HK-2 (cell line): Measurements from ENCODE around the gene RUFY1.

ENCODE experiments used
- DNase-seq: peaks from one replicate; pipeline ENCODE4 v3.0.0-alpha.2; 2018; ENCODE audit not compliant: unreplicated experiment

The RUFY1 gene

DNA sequence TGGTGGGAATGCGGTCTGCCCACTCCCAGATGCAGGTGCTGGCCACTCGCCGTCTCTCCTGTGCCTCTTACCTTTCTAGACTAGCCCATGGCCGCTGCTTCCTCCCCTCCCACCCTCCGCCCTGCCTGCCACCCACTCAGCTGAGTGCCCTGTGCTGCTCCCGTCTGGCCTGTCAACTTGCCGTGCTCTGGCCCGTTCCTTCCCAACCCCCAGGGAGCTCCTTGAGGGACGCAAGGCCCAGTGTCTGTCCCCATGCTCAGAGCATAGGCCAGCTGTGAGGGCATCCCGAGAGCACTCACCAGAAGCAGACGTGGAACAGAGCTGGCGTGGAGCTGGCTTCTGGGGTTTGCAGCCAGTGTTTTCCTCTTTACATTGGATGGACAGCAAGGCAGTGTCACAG, 53.0 kb downstream of the RUFY1 start:
- no peak for DNase-seq

DNA sequence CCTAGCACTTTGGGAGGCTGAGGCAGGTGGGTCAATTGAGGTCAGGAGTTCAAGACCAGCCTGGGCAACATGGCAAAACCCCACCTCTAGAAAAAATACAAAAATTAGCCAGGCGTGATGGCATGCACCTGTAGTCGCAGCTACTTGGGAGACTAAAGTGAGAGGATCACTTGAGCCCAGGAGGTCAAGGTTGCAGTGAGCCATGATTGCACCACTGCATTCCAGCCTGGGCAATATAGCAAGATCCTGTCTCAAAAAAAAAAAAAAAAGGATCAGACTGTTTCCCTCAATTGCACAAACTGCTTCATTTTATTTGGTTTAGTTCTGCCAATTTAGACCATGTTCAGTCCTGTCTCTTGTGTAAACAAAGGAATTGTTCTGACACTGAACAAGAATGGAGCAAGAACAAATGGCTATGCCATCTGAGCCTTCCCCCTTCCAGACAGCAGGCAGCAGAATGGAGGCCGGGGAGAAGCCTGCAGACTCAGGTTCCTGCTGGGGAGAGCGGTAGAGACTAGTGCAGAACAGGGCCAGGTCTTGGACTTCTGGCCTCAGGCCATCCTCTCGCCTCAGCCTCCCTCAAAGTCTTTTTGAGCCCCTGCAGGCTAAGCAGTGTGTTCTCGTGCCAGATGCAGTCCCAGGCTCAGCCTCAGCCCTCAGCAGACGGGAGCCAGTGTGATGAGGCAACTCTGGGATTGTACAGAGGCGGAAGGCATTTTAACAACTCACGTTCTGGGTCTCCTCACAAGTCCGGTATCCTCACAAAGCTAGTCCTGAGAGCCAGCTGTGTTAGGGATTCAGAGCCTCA, 54.9 kb downstream of the RUFY1 start:
- no peak for DNase-seq

GRCh38 chr5:179606071-179606909, 55.9 kb downstream of the RUFY1 start:
- no peak for DNase-seq

GRCh38 chr5:179606910-179607159, 56.5 kb downstream of the RUFY1 start:
- DNase-seq, result no peak

GRCh38 chr5:179607160-179607931, 57.0 kb downstream of the RUFY1 start:
- no peak for DNase-seq

DNA sequence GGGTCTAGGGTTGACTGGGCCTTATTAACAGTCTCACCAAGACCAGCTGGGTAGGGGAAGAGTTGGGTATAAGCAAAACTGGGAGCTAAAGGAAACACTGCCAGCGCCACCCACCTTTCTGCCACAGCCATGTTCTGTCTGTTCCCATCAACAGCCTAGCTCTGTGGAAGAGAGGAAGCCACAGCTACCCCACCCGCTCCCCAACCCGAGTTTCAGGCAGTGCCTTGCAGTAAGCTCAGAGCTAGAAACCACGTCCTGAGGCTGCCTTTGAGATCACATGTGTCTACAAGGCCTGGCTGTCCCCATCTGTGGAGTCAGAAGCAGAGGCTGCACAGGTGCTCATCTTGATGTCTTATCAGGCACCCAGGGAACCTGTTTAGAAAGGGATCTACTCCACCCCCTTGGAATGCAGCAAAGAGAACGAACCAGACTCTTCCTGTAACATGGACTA, 57.8 kb downstream of the RUFY1 start:
- DNase-seq, result no peak

- DNase-seq, result no peak
Measured at GRCh38 chr5:179609834-179610108, 59.4 kb downstream of the RUFY1 start.

GRCh38 chr5:179610109-179610902, 60.0 kb downstream of the RUFY1 start:
- no peak for DNase-seq

GRCh38 chr5:179610903-179611265, 60.5 kb downstream of the RUFY1 start:
- DNase-seq, result no peak

- no peak for DNase-seq
Measured at GRCh38 chr5:179612577-179613459, 62.5 kb downstream of the RUFY1 start.

GRCh38 chr5:179613460-179614071, 63.2 kb downstream of the RUFY1 start:
- DNase-seq, result no peak

GRCh38 chr5:179614745-179615144, 64.4 kb downstream of the RUFY1 start:
- DNase-seq, result no peak

GRCh38 chr5:179615203-179615602, 64.8 kb downstream of the RUFY1 start:
- DNase-seq, result no peak

DNA sequence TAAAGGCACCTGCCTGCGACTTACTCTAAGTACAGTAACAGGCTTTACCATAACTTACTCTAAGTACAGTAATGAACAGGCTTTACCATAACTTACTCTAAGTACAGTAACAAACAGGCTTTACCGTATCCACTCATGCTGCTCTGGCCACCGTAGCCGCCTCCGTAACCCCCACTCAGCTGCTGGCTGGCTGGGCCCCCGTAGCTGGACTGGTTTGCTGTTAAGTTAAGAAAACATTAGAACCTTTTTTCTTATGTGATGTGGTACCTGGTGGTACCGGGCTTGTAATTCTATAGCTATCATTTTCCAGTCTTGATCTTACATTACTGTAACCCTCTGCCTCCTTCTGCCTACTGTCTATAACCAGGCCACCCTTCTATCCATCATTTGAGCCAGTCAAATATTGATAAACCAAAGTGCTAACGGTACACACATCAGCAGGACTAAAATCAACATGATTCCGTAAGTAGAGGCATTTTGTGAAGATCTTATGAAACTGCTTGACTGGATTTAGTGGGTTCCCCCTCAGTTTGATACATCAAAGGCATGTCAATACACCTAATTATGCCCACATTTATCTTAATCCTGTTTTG, 65.7 kb downstream of the RUFY1 start:
- DNase-seq, result no peak

DNA sequence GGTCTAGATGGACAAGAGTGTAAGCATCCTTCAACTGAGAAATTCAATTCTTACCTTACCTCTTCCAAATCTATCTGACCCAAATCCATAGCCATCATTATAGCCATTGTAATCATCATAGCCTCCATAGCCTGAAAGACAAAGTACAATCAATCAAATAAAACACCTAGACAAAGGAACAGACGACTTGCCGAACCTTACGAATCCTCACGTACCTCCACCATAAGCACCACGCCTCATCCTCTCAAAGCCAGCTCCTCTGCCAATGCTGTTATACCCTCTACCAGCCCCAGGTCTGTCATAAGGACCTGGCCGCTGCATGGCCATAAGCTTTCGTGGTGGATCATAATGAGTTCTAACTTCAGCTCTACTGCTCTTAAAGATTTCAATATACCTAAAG, 67.6 kb downstream of the RUFY1 start:
- no peak for DNase-seq

GRCh38 chr5:179618923-179619554, 68.7 kb downstream of the RUFY1 start:
- no peak for DNase-seq

GRCh38 chr5:179619776-179620175, 69.4 kb downstream of the RUFY1 start:
- DNase-seq, result no peak

DNA sequence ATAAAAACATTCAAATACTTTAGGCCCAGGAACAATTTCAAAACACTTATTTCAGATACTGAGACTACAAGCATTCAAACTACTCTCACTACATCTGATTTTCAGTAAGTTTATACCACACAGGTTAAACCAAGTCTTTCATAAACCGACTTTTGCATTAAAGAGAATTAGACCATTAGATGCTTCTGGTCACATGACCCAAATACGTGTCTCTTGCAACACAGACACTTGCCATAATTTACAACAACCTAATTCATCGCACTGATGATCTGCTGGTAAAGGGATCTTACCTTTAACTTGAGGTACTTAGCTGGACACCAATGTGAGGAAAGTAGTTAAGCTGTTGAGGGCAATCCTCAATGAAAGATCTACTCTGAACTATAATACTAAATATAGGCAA, 69.9 kb downstream of the RUFY1 start:
- DNase-seq, result no peak

GRCh38 chr5:179620703-179621350, 70.5 kb downstream of the RUFY1 start:
- no peak for DNase-seq
